Activated naive CD8-positive, alpha-beta T cell treated with anti-CD3 and anti-CD28 coated beads, Interleukin-2, amount 50 U/mL, for 24 hours (primary cell): Measurements from ENCODE around the gene NPFF.

Experiments used
- ATAC-seq: fragments of 150-1000 bp; cut with Tn5 transposase; one replicate; pipeline ENCODE4 v1.10.0; 2021
- DNase-seq: peaks from one replicate; pipeline ENCODE4 v3.0.0; 2021
- H3K27ac Mint-ChIP-seq: one replicate; pipeline ENCODE4 v1.8.0; 2021; ENCODE audit warnings: mild to moderate bottlenecking, mixed read lengths
- H3K27me3 Mint-ChIP-seq: one replicate; pipeline ENCODE4 v1.8.0; 2021; ENCODE audit warnings: mixed read lengths
- H3K36me3 Mint-ChIP-seq: one replicate; pipeline ENCODE4 v1.8.0; 2021; ENCODE audit warnings: low read depth, mixed read lengths
- H3K4me1 Mint-ChIP-seq: one replicate; pipeline ENCODE4 v1.8.0; 2021; ENCODE audit warnings: mixed read lengths
- H3K4me3 Mint-ChIP-seq: one replicate; pipeline ENCODE4 v1.8.0; 2021; ENCODE audit warnings: mild to moderate bottlenecking, moderate library complexity, mixed read lengths
- H3K9me3 Mint-ChIP-seq: one replicate; pipeline ENCODE4 v1.8.0; 2021; ENCODE audit warnings: mixed read lengths

Gene NPFF

DNA sequence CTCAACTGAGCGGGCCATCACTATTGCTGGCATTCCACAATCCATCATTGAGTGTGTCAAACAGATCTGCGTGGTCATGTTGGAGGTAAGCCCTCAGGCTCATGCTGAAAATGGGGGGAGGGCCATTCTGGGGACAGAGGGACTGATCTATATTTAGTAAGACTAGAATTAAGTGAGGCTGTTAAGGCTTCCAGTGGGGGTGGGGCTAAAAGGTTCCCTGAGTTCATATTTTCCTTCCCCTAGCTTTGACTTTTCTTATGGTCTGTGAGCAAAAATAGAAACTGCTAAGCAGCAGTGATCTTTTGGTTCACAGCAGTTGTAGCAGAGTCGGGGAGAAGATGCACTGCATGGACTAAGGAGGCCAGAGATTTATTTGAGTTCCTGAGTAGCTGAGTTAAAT, 46.2 kb downstream of the NPFF start:
- peaks cover 53% of the 10 kb centered on the region for H3K4me1 Mint-ChIP-seq
- no peak for DNase-seq
- H3K27me3 Mint-ChIP-seq, result no peaks in the 10 kb centered on the region
- no peaks in the 10 kb centered on the region for H3K9me3 Mint-ChIP-seq
- H3K27ac Mint-ChIP-seq, result peak overlapping the region; percentile 75
- no peak for ATAC-seq
- H3K36me3 Mint-ChIP-seq, result peaks cover 90% of the 10 kb centered on the region
- H3K4me3 Mint-ChIP-seq, result no peak overlapping the region

DNA sequence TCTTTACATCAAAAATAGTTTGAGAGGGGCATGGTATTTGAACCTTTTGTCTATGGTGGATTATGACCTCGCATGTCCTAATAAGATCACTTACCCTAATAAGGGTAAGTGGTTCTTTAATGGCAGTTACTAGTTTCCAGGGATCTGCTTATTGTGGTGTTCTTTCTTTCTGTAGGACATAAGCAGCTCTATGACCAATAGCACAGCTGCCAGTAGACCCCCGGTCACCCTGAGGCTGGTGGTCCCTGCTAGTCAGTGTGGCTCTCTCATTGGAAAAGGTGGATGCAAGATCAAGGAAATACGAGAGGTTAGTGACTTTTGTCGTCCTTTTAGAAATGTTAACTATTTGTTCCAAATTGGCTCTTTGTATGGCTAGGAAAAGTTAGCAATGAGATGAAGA, 48.2 kb downstream of the NPFF start:
- H3K4me3 Mint-ChIP-seq, result no peak overlapping the region
- H3K9me3 Mint-ChIP-seq, result no peaks in the 10 kb centered on the region
- no peaks in the 10 kb centered on the region for H3K27me3 Mint-ChIP-seq
- H3K27ac Mint-ChIP-seq, result peak overlapping the region; percentile 62
- ATAC-seq, result no peak
- H3K36me3 Mint-ChIP-seq, result peaks cover 93% of the 10 kb centered on the region
- H3K4me1 Mint-ChIP-seq, result peaks cover 66% of the 10 kb centered on the region
- no peak for DNase-seq
